GM23338 (cell line): ENCODE measurements around the gene SEC24A. TPM values are rescaled to one million over a fixed set of nuclear protein-coding genes. Genes with fewer than 3 reads are reported as not detected.
A peak's percentile ranks its signal among the peaks of the same experiment; 100 is the strongest.

Source experiments
- ATAC-seq: fragments of 200-7000 bp; cut with Tn5 transposase; 3 replicates; pipeline ENCODE4 v1.9.1; 2020
- DNase-seq: peaks from one replicate; pipeline ENCODE4 v3.0.0-alpha.2; 2015; ENCODE audit warnings: low spot score
- H2AFZ ChIP-seq: fragments of 200-600 bp; sonication (generic); 2 replicates; pipeline ENCODE4 v1.8.0; 2016; ENCODE audit warnings: antibody characterized with exemption, mild to moderate bottlenecking, moderate library complexity
- H3F3A ChIP-seq: fragments of 200-600 bp; sonication (generic); replicated peaks from 2 replicates; pipeline ENCODE4 v1.8.0; 2017; ENCODE audit warnings: antibody characterized with exemption, mixed run types, low read depth
- H3K27ac ChIP-seq: fragments of 200-600 bp; sonication (generic); 2 replicates; pipeline ENCODE4 v1.6.1; 2016; ENCODE audit warnings: low read depth
- H3K27me3 ChIP-seq: fragments of 200-600 bp; sonication (generic); 2 replicates; pipeline ENCODE4 v1.8.0; 2016; ENCODE audit warnings: mild to moderate bottlenecking, mixed run types, moderate library complexity; ENCODE audit not compliant: insufficient read depth
- H3K36me3 ChIP-seq: fragments of 200-600 bp; sonication (generic); 2 replicates; pipeline ENCODE4 v1.8.0; 2016; ENCODE audit warnings: mild to moderate bottlenecking; ENCODE audit not compliant: insufficient read depth
- H3K4me1 ChIP-seq: fragments of 200-600 bp; sonication (generic); 2 replicates; pipeline ENCODE4 v1.8.0; 2016; ENCODE audit warnings: mild to moderate bottlenecking, moderate library complexity; ENCODE audit not compliant: insufficient read depth
- H3K4me2 ChIP-seq: fragments of 200-600 bp; sonication (generic); 2 replicates; pipeline ENCODE4 v1.7.1; 2017; ENCODE audit warnings: mixed run types
- H3K4me3 ChIP-seq: fragments of 200-600 bp; sonication (generic); 2 replicates; pipeline ENCODE4 v1.6.1; 2016; ENCODE audit warnings: mixed run types
- H3K79me2 ChIP-seq: fragments of 200-600 bp; sonication (generic); replicated peaks from 2 replicates; pipeline ENCODE4 v1.8.0; 2017; ENCODE audit warnings: mild to moderate bottlenecking; ENCODE audit not compliant: insufficient read depth
- H3K9me2 ChIP-seq: fragments of 200-600 bp; sonication (generic); 2 replicates; pipeline ENCODE4 v1.8.0; 2017; ENCODE audit not compliant: insufficient read depth
- H4K20me1 ChIP-seq: fragments of 200-600 bp; sonication (generic); replicated peaks from 2 replicates; pipeline ENCODE4 v1.8.0; 2017; ENCODE audit warnings: mild to moderate bottlenecking; ENCODE audit not compliant: insufficient read depth
- H3K27ac Mint-ChIP-seq: 2 replicates; pipeline ENCODE4 v1.8.0; 2020; ENCODE audit warnings: inconsistent platforms, mild to moderate bottlenecking, moderate library complexity, mixed read lengths
- H3K27me3 Mint-ChIP-seq: 3 replicates; pipeline ENCODE4 v1.8.0; 2022; ENCODE audit warnings: low read depth, mild to moderate bottlenecking, moderate library complexity, mixed read lengths, inconsistent platforms; ENCODE audit not compliant: insufficient read depth, poor library complexity
- H3K36me3 Mint-ChIP-seq: 3 replicates; pipeline ENCODE4 v1.8.0; 2021; ENCODE audit warnings: low read depth, mild to moderate bottlenecking, inconsistent platforms, moderate library complexity, mixed read lengths
- H3K4me1 Mint-ChIP-seq: 3 replicates; pipeline ENCODE4 v1.8.0; 2020; ENCODE audit warnings: mild to moderate bottlenecking, inconsistent platforms, mixed read lengths
- H3K4me3 Mint-ChIP-seq: 3 replicates; pipeline ENCODE4 v1.8.0; 2021; ENCODE audit warnings: moderate library complexity, mild to moderate bottlenecking, inconsistent platforms, mixed read lengths
- H3K9me3 Mint-ChIP-seq: 3 replicates; pipeline ENCODE4 v1.8.0; 2020; ENCODE audit warnings: moderate library complexity, mild to moderate bottlenecking, inconsistent platforms, mixed read lengths
- CREB1 ChIP-seq: fragments of 250-450 bp; sonication (Bioruptor Pico); IDR thresholded peaks from 2 replicates; pipeline ENCODE4 v1.5.0; 2020; ENCODE audit warnings: low read depth, mild to moderate bottlenecking, moderate library complexity
- EZH2 ChIP-seq: fragments of 200-600 bp; sonication (generic); IDR thresholded peaks from one replicate; pipeline ENCODE4 v1.8.0; 2017; ENCODE audit warnings: antibody characterized with exemption, mild to moderate bottlenecking, low read depth; ENCODE audit not compliant: unreplicated experiment
- EZH2phosphoT487 ChIP-seq: fragments of 200-600 bp; sonication (generic); IDR thresholded peaks from one replicate; pipeline ENCODE4 v1.8.1; 2018; ENCODE audit warnings: antibody characterized with exemption; ENCODE audit not compliant: unreplicated experiment
- JUNB ChIP-seq: IDR thresholded peaks from one replicate; pipeline ENCODE4 v1.6.1; 2016; ENCODE audit warnings: antibody characterized with exemption; ENCODE audit not compliant: unreplicated experiment
- NANOG ChIP-seq: IDR thresholded peaks from 2 replicates; pipeline ENCODE4 v1.6.1; 2016; ENCODE audit warnings: antibody characterized with exemption, borderline replicate concordance
- POLR2AphosphoS5 ChIP-seq: IDR thresholded peaks from 2 replicates; pipeline ENCODE4 v1.6.1; 2016; ENCODE audit warnings: antibody characterized with exemption, low read depth
- STAT1 ChIP-seq: IDR thresholded peaks from one replicate; pipeline ENCODE4 v1.6.1; 2016; ENCODE audit warnings: antibody characterized with exemption; ENCODE audit not compliant: unreplicated experiment
- ZNF114 ChIP-seq: fragments of 250-450 bp; sonication (Bioruptor Pico); IDR thresholded peaks from 2 replicates; pipeline ENCODE4 v1.5.0; 2020; ENCODE audit warnings: mild to moderate bottlenecking, moderate library complexity
- ZNF331 ChIP-seq: fragments of 250-450 bp; sonication (Bioruptor Pico); IDR thresholded peaks from 2 replicates; pipeline ENCODE4 v1.5.0; 2020; ENCODE audit warnings: low read depth, mild to moderate bottlenecking, moderate library complexity
- polyA plus RNA-seq: library from polyadenylated mRNA; unstranded; fragments of >200 nt; fragmentation: Nextera tagmentation; extraction: Ambion mirVana; gene quantifications from 2 replicates; pipeline ENCODE4 v1.2.1, GENCODE V29; 2016
- total RNA-seq: library from RNA; depleted of rRNA; stranded (reverse); fragments of >200 nt; shearing (Covaris generic); gene quantifications from 2 replicates; pipeline ENCODE4 v1.2.3, GENCODE V29; 2014
- TF ChIP-seq, protein P1 (sequence below): IDR thresholded peaks from 2 replicates; pipeline ENCODE4 v1.6.1; 2016; ENCODE audit warnings: antibody characterized with exemption
- TF ChIP-seq, protein P2 (sequence below): fragments of 250-450 bp; sonication (Bioruptor Pico); IDR thresholded peaks from 2 replicates; pipeline ENCODE4 v1.5.0; 2020; ENCODE audit warnings: mild to moderate bottlenecking, moderate library complexity
- TF ChIP-seq, protein P3 (sequence below): IDR thresholded peaks from one replicate; pipeline ENCODE4 v1.6.1; 2018; ENCODE audit warnings: antibody characterized with exemption; ENCODE audit not compliant: unreplicated experiment

Gene SEC24A
- total and polyA plus RNA-seq, 2 experiments from 2014 or later = 8.1 to 36.5 TPM

DNA sequence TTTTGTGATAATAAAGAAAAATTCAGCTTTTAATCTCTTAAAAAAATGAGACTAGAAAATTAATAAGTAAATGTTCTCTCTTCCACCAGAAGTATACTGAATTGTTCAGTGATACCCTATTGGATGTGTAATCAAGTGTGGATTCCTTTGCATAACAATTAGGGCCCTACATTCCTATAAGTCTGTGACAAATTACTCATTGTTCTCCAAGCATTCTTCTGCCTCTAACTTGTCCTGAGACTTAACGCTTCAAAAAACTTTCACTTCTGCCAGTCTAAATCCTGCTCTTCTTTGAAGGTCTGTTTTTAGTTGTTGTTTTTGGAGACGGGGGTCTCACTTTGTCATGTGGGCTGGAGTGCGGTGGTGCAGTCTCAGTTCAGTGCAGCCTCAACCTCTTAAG is 100.8 kb downstream of the SEC24A start:
- H3F3A ChIP-seq = 0 out of 2 replicates have a peak, but pooled peaks cover 3% of the 10 kb centered on the region
- no peaks in the 10 kb centered on the region for H3K9me2 ChIP-seq
- H3K4me1 Mint-ChIP-seq = peaks cover 7% of the 10 kb centered on the region; the same call in 2 of the 3 replicates
- DNase-seq (peak; percentile 80), ATAC-seq (peak; percentile 76)
- H3K4me1 ChIP-seq = no peaks in the 10 kb centered on the region
- no peak overlapping the region for H2AFZ ChIP-seq
- H3K9me3 Mint-ChIP-seq = no peaks in the 10 kb centered on the region
- peaks cover 6% of the 10 kb centered on the region for H3K36me3 ChIP-seq
- H4K20me1 ChIP-seq = no peaks in the 10 kb centered on the region
- H3K36me3 Mint-ChIP-seq = peaks cover 4% of the 10 kb centered on the region; the same call in 2 of the 3 replicates
- peak overlapping the region; percentile 63 for H3K27ac Mint-ChIP-seq
- H3K4me2 ChIP-seq = 0 out of 2 replicates have a peak overlapping the region, but pooled peaks have one; percentile 10
- H3K27ac ChIP-seq = peak overlapping the region; percentile 27
- no peak overlapping the region for H3K4me3 Mint-ChIP-seq
- H3K4me3 ChIP-seq = no peak overlapping the region
- H3K79me2 ChIP-seq = no peaks in the 10 kb centered on the region; the same call in 1 of the 2 replicates
- peaks cover 3% of the 10 kb centered on the region for H3K27me3 Mint-ChIP-seq
- TF ChIP-seq CREB1 (CRISPR knock-in tag) = peak; percentile 8; the same call in 1 of the 2 replicates
- no peak for TF ChIP-seq POLR2AphosphoS5
- no peaks in the 10 kb centered on the region for H3K27me3 ChIP-seq

DNA sequence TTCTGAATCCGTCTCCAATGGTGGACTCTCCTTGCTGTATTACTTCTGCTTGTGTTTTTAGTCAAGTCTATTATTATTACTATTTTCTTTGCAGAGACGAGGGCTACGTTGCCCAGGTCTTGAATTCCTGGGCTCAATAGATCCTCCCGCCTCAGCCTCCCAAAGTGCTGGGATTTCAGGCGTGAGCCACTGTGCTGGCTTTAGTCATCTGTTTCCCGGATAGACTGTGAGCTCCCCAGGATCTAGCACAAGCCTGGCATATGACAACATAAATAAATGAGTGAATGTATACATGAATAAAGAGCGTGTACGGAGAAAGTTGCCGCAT is 109.6 kb downstream of the SEC24A start:
- Mint-ChIP-seq H3K4me1 (peaks cover 10% of the 10 kb centered on the region), H3K9me3 (no peaks in the 10 kb centered on the region), H3K27ac (peak overlapping the region; percentile 86), H3K36me3 (peaks cover 3% of the 10 kb centered on the region; the same call in 1 of the 3 replicates), H3K27me3 (peaks cover 3% of the 10 kb centered on the region), H3K4me3 (peak overlapping the region; percentile 99)
- Histone ChIP-seq H3F3A (no peaks in the 10 kb centered on the region; the same call in 1 of the 2 replicates), H3K27me3 (peaks cover 9% of the 10 kb centered on the region; the same call in 1 of the 2 replicates), H3K4me1 (peaks cover 9% of the 10 kb centered on the region; the same call in 1 of the 2 replicates), H3K4me3 (peak overlapping the region; percentile 95), H3K9me2 (no peaks in the 10 kb centered on the region), H4K20me1 (peaks cover 30% of the 10 kb centered on the region), H3K36me3 (no peaks in the 10 kb centered on the region), H3K27ac (0 out of 2 replicates have a peak overlapping the region, but pooled peaks have one; percentile 26), H3K79me2 (peaks cover 45% of the 10 kb centered on the region), H2AFZ (peak overlapping the region; percentile 80), H3K4me2 (peak overlapping the region; percentile 77)
- DNase-seq (no peak), ATAC-seq (peak; percentile 41)
- TF ChIP-seq EZH2phosphoT487 = no peak
- TF ChIP-seq ZNF114 (CRISPR knock-in tag) = no peak
- TF ChIP-seq POLR2AphosphoS5 = no peak
- no peak for TF ChIP-seq CREB1 (CRISPR knock-in tag)
- TF ChIP-seq, protein P1, sequence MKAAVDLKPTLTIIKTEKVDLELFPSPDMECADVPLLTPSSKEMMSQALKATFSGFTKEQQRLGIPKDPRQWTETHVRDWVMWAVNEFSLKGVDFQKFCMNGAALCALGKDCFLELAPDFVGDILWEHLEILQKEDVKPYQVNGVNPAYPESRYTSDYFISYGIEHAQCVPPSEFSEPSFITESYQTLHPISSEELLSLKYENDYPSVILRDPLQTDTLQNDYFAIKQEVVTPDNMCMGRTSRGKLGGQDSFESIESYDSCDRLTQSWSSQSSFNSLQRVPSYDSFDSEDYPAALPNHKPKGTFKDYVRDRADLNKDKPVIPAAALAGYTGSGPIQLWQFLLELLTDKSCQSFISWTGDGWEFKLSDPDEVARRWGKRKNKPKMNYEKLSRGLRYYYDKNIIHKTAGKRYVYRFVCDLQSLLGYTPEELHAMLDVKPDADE = no peak
- no peak for TF ChIP-seq EZH2
- no peak for TF ChIP-seq JUNB
- TF ChIP-seq, protein P2, sequence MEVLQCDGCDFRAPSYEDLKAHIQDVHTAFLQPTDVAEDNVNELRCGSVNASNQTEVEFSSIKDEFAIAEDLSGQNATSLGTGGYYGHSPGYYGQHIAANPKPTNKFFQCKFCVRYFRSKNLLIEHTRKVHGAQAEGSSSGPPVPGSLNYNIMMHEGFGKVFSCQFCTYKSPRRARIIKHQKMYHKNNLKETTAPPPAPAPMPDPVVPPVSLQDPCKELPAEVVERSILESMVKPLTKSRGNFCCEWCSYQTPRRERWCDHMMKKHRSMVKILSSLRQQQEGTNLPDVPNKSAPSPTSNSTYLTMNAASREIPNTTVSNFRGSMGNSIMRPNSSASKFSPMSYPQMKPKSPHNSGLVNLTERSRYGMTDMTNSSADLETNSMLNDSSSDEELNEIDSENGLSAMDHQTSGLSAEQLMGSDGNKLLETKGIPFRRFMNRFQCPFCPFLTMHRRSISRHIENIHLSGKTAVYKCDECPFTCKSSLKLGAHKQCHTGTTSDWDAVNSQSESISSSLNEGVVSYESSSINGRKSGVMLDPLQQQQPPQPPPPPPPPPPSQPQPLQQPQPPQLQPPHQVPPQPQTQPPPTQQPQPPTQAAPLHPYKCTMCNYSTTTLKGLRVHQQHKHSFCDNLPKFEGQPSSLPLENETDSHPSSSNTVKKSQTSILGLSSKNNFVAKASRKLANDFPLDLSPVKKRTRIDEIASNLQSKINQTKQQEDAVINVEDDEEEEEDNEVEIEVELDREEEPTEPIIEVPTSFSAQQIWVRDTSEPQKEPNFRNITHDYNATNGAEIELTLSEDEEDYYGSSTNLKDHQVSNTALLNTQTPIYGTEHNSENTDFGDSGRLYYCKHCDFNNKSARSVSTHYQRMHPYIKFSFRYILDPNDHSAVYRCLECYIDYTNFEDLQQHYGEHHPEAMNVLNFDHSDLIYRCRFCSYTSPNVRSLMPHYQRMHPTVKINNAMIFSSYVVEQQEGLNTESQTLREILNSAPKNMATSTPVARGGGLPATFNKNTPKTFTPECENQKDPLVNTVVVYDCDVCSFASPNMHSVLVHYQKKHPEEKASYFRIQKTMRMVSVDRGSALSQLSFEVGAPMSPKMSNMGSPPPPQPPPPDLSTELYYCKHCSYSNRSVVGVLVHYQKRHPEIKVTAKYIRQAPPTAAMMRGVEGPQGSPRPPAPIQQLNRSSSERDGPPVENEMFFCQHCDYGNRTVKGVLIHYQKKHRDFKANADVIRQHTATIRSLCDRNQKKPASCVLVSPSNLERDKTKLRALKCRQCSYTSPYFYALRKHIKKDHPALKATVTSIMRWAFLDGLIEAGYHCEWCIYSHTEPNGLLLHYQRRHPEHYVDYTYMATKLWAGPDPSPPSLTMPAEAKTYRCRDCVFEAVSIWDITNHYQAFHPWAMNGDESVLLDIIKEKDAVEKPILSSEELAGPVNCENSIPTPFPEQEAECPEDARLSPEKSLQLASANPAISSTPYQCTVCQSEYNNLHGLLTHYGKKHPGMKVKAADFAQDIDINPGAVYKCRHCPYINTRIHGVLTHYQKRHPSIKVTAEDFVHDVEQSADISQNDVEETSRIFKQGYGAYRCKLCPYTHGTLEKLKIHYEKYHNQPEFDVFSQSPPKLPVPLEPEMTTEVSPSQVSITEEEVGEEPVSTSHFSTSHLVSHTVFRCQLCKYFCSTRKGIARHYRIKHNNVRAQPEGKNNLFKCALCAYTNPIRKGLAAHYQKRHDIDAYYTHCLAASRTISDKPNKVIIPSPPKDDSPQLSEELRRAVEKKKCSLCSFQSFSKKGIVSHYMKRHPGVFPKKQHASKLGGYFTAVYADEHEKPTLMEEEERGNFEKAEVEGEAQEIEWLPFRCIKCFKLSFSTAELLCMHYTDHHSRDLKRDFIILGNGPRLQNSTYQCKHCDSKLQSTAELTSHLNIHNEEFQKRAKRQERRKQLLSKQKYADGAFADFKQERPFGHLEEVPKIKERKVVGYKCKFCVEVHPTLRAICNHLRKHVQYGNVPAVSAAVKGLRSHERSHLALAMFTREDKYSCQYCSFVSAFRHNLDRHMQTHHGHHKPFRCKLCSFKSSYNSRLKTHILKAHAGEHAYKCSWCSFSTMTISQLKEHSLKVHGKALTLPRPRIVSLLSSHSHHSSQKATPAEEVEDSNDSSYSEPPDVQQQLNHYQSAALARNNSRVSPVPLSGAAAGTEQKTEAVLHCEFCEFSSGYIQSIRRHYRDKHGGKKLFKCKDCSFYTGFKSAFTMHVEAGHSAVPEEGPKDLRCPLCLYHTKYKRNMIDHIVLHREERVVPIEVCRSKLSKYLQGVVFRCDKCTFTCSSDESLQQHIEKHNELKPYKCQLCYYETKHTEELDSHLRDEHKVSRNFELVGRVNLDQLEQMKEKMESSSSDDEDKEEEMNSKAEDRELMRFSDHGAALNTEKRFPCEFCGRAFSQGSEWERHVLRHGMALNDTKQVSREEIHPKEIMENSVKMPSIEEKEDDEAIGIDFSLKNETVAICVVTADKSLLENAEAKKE (CRISPR knock-in tag) = no peak
- TF ChIP-seq, protein P3, sequence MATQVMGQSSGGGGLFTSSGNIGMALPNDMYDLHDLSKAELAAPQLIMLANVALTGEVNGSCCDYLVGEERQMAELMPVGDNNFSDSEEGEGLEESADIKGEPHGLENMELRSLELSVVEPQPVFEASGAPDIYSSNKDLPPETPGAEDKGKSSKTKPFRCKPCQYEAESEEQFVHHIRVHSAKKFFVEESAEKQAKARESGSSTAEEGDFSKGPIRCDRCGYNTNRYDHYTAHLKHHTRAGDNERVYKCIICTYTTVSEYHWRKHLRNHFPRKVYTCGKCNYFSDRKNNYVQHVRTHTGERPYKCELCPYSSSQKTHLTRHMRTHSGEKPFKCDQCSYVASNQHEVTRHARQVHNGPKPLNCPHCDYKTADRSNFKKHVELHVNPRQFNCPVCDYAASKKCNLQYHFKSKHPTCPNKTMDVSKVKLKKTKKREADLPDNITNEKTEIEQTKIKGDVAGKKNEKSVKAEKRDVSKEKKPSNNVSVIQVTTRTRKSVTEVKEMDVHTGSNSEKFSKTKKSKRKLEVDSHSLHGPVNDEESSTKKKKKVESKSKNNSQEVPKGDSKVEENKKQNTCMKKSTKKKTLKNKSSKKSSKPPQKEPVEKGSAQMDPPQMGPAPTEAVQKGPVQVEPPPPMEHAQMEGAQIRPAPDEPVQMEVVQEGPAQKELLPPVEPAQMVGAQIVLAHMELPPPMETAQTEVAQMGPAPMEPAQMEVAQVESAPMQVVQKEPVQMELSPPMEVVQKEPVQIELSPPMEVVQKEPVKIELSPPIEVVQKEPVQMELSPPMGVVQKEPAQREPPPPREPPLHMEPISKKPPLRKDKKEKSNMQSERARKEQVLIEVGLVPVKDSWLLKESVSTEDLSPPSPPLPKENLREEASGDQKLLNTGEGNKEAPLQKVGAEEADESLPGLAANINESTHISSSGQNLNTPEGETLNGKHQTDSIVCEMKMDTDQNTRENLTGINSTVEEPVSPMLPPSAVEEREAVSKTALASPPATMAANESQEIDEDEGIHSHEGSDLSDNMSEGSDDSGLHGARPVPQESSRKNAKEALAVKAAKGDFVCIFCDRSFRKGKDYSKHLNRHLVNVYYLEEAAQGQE = no peak
- no peak for TF ChIP-seq STAT1
- TF ChIP-seq NANOG = no peak
- no peak for TF ChIP-seq ZNF331 (CRISPR knock-in tag)
